HS-27A (cell line): ENCODE measurements around the gene KRT26.
A peak's percentile ranks its signal among the peaks of the same experiment; 100 is the strongest.
"Not testable (repeated sequence)": the region's sequence is repeated elsewhere in the genome, so short reads cannot be mapped to it uniquely, and the experiment has no call there.

Source experiments
- DNase-seq: peaks from one replicate; pipeline ENCODE4 v3.0.0-alpha.2; 2012; ENCODE audit warnings: low read depth, missing footprints

The KRT26 gene

GRCh38 chr17:40772101-40772500 lies at the start of gene KRT26:
TSS of gene KRT26 (minus strand) at chr17:40772201. CDS start at chr17:40772113, 88 bp downstream.
- DNase-seq: no peak

- no peak for DNase-seq
Measured at GRCh38 chr17:40821536-40821935, 49.5 kb upstream of the KRT26 start.

DNA sequence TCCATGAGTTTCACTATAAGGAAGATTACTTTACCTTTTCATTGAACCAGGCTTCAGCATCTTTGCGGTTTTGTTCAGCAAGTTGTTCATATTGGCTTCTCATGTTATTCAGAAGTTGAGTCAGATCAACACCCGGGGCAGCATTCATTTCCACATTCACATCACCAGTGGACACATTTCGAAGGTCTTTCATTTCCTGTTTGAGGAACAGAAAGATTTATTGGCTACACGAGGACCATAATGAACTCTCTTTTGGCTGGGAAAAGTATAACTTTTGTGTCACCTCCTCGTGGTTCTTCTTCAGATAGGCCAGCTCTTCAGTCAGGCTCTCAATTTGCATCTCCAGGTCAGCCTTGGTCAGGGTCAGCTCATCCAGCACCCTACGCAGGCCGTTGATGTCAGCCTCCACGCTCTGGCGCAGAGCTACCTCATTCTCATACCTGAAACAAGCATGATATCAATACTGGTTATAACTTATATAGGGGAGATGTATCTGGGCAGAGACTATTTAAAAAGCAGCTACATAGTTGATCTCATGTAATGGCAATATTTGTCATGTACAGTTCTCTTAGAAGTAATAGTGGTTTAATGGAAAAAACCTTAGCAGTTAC lies 48.3 kb upstream of the KRT26 start:
- DNase-seq: no peak

DNA sequence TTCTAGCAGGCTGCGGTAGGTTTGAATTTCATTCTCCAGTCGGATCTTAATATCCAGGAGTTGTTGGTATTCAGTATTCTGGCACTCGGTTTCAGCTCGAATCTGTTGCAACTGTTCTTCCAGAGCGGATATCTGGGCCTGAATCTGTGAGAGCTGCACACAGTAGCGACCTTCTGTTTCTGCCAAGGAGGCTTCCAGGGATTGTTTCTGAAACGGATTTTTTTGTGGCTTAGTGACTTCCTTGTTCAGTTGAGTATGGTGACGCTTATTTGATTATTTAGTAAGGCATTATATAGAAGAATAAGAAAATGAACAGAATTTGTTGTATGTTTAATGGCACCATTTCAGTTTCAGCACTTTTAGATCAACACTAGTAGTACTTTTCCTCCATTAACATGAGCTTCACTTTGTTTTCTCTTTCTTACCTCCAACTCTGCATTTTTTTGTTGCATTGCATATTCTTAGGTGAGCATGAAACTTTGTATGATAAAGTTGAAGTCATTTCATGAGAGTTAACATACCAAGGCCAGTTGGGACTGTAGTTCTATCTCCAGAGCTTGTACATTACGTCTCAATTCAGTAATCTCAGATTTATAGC lies 47.6 kb upstream of the KRT26 start:
- no peak for DNase-seq

DNA sequence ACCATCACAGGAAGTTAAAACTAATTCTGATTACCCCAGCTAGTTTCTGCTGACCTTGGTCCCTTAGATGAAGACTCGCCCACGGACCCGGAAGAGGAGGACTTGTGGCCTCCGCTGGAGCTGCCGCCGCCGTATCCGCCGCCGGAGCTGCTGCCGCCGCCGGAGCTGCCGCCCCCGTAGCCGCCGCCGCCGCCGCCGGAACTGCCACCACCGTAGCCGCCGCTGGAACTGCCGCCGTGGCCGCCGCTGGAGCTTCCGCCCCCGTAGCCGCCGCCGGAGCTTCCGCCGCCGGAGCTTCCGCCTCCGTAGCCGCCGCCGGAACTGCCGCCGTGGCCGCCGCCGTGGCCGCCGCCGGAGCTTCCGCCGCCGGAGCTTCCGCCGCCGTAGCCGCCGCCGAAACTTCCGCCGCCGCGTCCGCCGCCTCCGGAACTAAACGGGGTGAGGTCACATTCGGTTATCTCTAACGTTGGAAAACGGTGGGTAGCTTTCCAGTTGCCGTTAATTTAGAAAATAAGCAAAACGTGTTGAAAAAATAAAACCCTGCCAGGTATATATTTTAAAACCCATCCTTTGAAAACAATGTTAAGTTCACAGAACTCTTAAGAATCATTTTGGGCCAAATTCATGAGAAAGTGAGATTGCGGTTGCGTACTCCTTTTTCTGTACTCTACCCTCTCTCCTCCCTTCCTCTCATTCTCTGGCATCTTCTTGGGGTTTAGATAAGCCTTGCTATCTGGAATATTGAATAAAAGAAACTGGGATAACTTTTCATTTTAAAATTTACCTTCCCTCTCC lies 46.9 kb upstream of the KRT26 start:
- DNase-seq: no peak

DNA sequence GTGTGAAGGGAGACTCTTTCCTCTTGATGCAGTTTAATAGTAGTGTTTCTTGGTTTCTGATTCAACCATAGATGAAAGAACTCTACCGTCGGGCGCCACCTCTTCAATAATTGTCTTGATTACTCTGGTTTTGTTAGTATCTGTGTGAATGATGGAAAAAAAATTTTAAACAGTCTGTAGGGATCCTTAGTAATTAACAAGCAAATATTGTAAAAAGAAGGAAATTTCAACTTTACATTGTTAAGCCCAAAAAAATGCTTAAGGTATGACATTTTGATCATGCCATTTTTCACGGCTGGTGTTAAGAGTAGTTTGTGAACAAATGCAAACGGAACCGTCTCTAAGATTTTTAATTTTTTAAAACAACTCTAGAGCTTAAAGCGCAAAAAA lies 46.3 kb upstream of the KRT26 start:
- no peak for DNase-seq

- no peak for DNase-seq
Measured at GRCh38 chr17:40817103-40817682, 45.2 kb upstream of the KRT26 start.

GRCh38 chr17:40816569-40816968 lies 44.6 kb upstream of the KRT26 start:
- no peak for DNase-seq

GRCh38 chr17:40815381-40815780 lies 43.4 kb upstream of the KRT26 start:
- DNase-seq: no peak

GRCh38 chr17:40814657-40815056 lies 42.7 kb upstream of the KRT26 start:
- not testable (repeated sequence) for DNase-seq

GRCh38 chr17:40813804-40814203 lies 41.8 kb upstream of the KRT26 start:
- no peak for DNase-seq

DNA sequence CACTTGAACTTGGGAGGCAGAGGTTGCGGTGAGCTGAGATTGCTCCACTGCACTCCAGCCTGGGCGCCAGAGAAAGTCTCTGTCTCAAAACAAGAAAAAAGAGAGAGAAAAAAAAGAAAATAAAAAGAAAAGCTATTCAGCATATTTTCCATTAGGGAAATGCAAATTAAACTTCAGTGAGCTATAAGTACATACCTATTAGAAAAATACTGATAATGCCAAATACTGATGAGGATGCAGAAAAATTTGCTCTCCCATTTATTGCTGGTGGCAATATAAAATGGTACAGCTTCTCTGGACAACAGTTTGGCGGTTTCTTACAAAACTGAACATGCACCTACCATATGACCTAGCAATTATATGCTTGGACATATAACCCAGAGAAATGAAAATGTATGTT lies 40.6 kb upstream of the KRT26 start:
- no peak for DNase-seq

DNA sequence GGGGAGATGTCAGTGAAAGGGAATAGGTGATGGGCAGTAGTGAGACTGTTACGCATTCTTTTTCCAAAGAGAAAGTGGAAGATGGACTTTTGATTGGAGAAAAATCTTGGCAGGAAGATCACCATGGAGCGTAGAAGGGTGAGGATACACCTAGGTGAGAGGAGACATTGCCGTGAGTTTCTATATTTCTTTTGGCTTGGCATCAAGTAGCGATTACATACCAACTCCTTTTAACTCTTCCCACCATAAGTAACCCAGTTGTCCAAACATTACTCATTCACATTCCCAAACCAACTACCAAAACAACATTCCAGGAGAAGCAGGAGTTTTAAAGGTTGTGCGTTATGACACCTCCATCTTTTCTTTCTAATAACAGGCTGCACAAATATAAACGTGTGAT lies 38.5 kb upstream of the KRT26 start:
- DNase-seq: peak; percentile 41

- no peak for DNase-seq
Measured at GRCh38 chr17:40809721-40810421, 37.9 kb upstream of the KRT26 start.

DNA sequence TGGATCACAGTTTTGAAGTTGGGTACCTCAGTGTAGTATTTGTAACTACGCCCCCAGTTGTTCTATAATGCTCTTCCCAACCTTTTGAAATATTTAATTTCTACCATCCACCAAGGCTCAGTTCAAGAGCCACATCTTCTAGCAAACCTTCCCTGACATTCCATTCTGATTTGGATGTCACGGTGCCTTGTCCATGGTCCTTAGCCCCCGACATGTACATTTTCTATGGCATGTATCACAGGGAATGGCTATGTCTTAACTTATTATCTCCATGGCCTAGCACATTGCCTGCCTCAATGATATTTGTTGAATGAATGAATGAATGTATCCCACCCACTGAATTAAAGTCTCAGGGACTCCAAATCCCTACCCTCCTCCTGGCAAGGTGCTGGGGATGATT lies 34.1 kb upstream of the KRT26 start:
- DNase-seq: no peak

- DNase-seq: no peak
Measured at GRCh38 chr17:40803617-40804082, 31.6 kb upstream of the KRT26 start.

DNA sequence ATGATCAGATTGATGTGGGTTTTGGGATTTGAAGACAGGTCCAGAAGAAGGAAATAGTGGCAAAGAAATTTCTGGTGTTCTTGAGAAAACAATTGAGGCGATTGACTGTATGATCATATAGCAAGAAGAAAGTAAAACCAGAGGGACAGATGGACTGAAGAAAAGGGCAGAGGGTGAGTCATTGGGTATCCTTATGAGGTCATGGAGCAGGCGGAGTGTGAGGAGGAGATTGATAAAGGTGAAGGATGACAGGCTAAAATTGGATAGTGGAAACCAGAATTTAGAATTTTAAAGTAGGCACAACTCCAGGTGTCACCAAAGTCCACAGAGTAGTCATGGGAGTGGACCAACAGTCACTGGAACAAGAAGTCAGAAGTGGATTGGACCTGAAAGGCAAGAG lies 29.2 kb upstream of the KRT26 start:
- DNase-seq: no peak

GRCh38 chr17:40800381-40800780 lies 28.4 kb upstream of the KRT26 start:
- no peak for DNase-seq

GRCh38 chr17:40799859-40800258 lies 27.9 kb upstream of the KRT26 start, which contains the start of gene KRT28:
TSS of gene KRT28 (minus strand) at chr17:40799959. CDS start at chr17:40799893, 66 bp downstream.
- DNase-seq: no peak

- DNase-seq: no peak
Measured at GRCh38 chr17:40796846-40797245, 24.8 kb upstream of the KRT26 start.

GRCh38 chr17:40795019-40795667 lies 23.1 kb upstream of the KRT26 start:
- DNase-seq: no peak

GRCh38 chr17:40794466-40794865 lies 22.5 kb upstream of the KRT26 start:
- DNase-seq: no peak
